Ascending aorta (tissue), 2 donors: ENCODE data around the gene BFAR. TPM values are rescaled to one million over a fixed set of nuclear protein-coding genes. Genes with fewer than 3 reads are reported as not detected.

Experiments used
- DNase-seq, 2 donors: peaks; one replicate each; pipeline ENCODE4 v3.0.0-alpha.2; 2019; ENCODE audit warnings: low spot score in 2 of 2
- H3K27ac ChIP-seq, 2 donors: fragments of 200-600 bp; sonication (generic); one replicate each; pipeline ENCODE4 v1.5.1; 2016 to 2017; ENCODE audit warnings: mild to moderate bottlenecking in 1 of 2
- H3K27me3 ChIP-seq: fragments of 200-600 bp; sonication (generic); one replicate; pipeline ENCODE4 v1.5.1; 2017
- H3K36me3 ChIP-seq, 2 donors: fragments of 200-600 bp; sonication (generic); one replicate each; pipeline ENCODE4 v1.5.1; 2016
- H3K4me1 ChIP-seq, 2 donors: fragments of 200-600 bp; sonication (generic); one replicate each; pipeline ENCODE4 v1.5.1; 2016 to 2017; ENCODE audit warnings: mild to moderate bottlenecking in 1 of 2
- H3K4me3 ChIP-seq, 2 donors: fragments of 200-600 bp; sonication (generic); one replicate each; pipeline ENCODE4 v1.5.1; 2016 to 2017; ENCODE audit warnings: mild to moderate bottlenecking in 1 of 2
- H3K9me3 ChIP-seq, 2 donors: fragments of 200-600 bp; sonication (generic); one replicate each; pipeline ENCODE4 v1.5.1; 2016
- intact Hi-C: fragments of 100-400 bp; cut with DNase I; formaldehyde crosslinking; loops from one replicate; pipeline ENCODE4 v1.15.1; 2023
- total RNA-seq: library from RNA; depleted of rRNA; stranded (reverse); fragments of >200 nt; gene quantifications from one replicate; pipeline ENCODE4 v1.1.0, GENCODE V29; 2016
- TF ChIP-seq, protein P1 (sequence below), 3 experiments: fragments of 200-600 bp in 2 of 3; fragments of 450-650 bp in 1 of 3; sonication (generic) in 2 of 3; IDR thresholded peaks; one replicate each; pipeline ENCODE4 v1.5.1; 2016 to 2019; ENCODE audit warnings: antibody characterized with exemption in 3 of 3, mild to moderate bottlenecking in 1 of 3, moderate library complexity in 1 of 3

Gene BFAR
- total RNA-seq, 1 donor from 2014 or later = 28.0 TPM

DNA sequence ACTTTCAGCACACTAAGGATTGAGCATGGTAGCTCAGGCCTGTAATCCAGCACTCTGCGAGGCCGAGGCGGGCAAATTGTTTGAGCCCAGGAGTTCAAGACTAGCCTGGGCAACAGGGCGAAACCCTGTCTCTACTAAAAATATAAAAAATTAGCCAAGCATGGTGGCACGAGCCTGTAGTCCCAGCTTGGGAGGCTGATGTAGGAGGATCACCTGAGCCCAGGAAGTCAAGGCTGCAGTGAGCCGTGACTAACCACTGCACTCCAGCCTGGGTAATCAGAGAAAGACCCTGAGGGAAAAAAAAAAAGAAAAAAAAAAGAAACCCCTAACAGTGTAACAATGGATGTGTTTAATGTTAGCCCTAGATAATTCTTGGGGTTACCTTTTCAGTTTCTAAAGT, 26.6 kb upstream of the BFAR start:
- no peak for DNase-seq

DNA sequence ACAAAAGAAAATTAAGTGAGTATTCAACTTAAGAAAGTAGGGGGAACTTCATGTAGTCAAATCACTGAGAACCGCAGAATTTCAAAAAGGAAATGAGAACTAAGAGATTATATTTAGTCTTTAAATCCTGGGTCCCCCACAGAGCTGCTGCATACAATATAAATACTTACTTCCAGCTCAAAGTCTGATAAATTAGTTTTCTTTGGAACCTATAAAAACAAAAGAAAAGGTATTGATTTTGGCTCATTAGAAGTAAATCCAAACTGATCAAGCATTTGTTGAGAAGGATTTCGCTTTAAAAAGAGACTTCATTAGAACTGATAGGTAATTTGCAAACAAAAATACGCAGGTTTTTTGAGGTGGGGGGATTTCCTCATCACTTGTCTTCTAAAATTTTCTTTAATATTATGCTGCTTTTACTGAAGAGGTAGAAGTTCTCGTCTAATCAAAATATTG, 24.6 kb upstream of the BFAR start:
- H3K4me3 ChIP-seq = no peak overlapping the region
- TF ChIP-seq, protein P1, sequence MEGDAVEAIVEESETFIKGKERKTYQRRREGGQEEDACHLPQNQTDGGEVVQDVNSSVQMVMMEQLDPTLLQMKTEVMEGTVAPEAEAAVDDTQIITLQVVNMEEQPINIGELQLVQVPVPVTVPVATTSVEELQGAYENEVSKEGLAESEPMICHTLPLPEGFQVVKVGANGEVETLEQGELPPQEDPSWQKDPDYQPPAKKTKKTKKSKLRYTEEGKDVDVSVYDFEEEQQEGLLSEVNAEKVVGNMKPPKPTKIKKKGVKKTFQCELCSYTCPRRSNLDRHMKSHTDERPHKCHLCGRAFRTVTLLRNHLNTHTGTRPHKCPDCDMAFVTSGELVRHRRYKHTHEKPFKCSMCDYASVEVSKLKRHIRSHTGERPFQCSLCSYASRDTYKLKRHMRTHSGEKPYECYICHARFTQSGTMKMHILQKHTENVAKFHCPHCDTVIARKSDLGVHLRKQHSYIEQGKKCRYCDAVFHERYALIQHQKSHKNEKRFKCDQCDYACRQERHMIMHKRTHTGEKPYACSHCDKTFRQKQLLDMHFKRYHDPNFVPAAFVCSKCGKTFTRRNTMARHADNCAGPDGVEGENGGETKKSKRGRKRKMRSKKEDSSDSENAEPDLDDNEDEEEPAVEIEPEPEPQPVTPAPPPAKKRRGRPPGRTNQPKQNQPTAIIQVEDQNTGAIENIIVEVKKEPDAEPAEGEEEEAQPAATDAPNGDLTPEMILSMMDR (IDR thresholded peaks at IDR 0.05) = no peak
- intact Hi-C loops = no loop called here
- no peak overlapping the region for H3K27ac ChIP-seq
- H3K36me3 ChIP-seq = peaks cover 64 to 94% of the 10 kb centered on the region in 2 donors
- DNase-seq = no peak
- no peaks in the 10 kb centered on the region for H3K4me1 ChIP-seq
- H3K27me3 ChIP-seq = no peaks in the 10 kb centered on the region
- H3K9me3 ChIP-seq = no peaks in the 10 kb centered on the region

More for the DNA sequence above, 26.6 kb upstream of the BFAR start:
- Histone ChIP-seq H3K36me3 (peaks cover 66 to 97% of the 10 kb centered on the region in 2 donors), H3K4me3 (no peak overlapping the region), H3K27ac (no peak overlapping the region), H3K4me1 (no peaks in the 10 kb centered on the region), H3K27me3 (no peaks in the 10 kb centered on the region), H3K9me3 (no peaks in the 10 kb centered on the region)
- intact Hi-C loops = no loop called here
- TF ChIP-seq, protein P1 (IDR thresholded peaks at IDR 0.05) = no peak

DNA sequence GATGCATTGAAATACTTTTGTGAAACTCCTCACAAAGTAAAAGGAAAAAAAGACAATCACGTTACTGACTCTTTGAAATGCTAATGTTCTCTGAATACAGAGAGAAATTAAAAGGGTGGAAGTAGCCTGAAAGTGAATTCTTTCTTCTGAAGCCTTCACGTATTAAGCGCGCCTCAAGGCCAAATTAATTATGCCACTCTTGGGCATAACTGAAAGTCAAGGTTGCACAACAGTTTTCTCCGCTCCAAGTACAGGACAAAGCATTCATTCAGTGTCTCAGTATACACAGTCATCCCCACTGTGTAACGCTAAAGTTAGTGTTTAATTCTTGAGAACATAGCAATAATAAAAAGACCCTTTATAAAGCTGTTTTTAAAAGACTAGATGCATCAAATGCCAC, 24.1 kb upstream of the BFAR start:
- Histone ChIP-seq H3K4me1 (no peaks in the 10 kb centered on the region), H3K9me3 (no peaks in the 10 kb centered on the region), H3K4me3 (no peak overlapping the region), H3K36me3 (peaks cover 60 to 94% of the 10 kb centered on the region in 2 donors), H3K27me3 (no peaks in the 10 kb centered on the region), H3K27ac (no peak overlapping the region)
- TF ChIP-seq, protein P1 (IDR thresholded peaks at IDR 0.05) = no peak
- intact Hi-C loops = no loop called here
- DNase-seq = no peak

DNA sequence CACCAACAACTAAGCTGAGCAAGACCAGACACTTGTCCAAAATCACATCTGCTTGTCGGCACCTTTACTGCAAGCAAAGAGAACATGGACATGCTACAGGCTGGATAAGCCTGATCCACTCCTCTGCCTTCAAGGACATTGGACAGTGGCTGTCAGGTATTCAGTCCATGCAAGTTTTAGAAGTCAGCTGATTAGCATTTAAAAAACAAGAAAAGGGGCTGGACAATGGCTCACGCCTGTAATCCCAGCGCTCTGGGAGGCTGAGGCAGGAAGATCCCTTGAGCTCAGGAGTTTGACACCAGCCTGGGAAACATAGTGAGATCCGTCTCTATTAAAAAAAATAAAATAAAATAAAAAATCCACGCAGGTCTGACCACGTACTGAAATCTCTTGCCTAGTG, 23.0 kb upstream of the BFAR start:
- intact Hi-C loops = no loop called here
- H3K36me3 ChIP-seq = peaks cover 69 to 89% of the 10 kb centered on the region in 2 donors

DNA sequence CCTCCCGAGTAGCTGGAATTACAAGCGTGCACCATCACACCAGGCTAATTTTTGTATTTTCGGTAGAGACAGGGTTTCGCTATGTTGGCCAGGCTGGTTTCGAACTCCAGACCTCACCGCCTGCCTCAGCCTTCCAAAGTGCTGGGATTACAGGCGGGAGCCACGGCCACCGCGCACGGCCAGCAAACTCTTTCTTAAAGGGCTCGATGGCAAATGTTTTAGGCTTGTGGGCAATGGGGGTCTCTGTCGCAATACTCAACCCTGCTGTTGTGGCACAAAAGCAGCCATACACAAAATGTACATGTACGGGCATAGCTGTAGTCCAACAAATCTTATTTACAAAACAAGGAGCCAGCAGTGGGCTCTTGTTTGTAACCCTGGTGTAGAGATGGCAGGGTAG, 21.1 kb upstream of the BFAR start:
- TF ChIP-seq, protein P1 (IDR thresholded peaks at IDR 0.05) = no peak
- no peak for DNase-seq
- H3K36me3 ChIP-seq = peaks cover 64 to 90% of the 10 kb centered on the region in 2 donors
- no peaks in the 10 kb centered on the region for H3K27me3 ChIP-seq
- no peaks in the 10 kb centered on the region for H3K9me3 ChIP-seq
- H3K4me3 ChIP-seq = no peak overlapping the region
- intact Hi-C loops = no loop called here
- no peak overlapping the region for H3K27ac ChIP-seq
- no peaks in the 10 kb centered on the region for H3K4me1 ChIP-seq

More for the DNA sequence above, 23.0 kb upstream of the BFAR start:
- Histone ChIP-seq H3K4me3 (no peak overlapping the region), H3K27me3 (no peaks in the 10 kb centered on the region), H3K9me3 (no peaks in the 10 kb centered on the region), H3K27ac (no peak overlapping the region), H3K4me1 (no peaks in the 10 kb centered on the region)
- TF ChIP-seq, protein P1 (IDR thresholded peaks at IDR 0.05) = no peak
- no peak for DNase-seq

DNA sequence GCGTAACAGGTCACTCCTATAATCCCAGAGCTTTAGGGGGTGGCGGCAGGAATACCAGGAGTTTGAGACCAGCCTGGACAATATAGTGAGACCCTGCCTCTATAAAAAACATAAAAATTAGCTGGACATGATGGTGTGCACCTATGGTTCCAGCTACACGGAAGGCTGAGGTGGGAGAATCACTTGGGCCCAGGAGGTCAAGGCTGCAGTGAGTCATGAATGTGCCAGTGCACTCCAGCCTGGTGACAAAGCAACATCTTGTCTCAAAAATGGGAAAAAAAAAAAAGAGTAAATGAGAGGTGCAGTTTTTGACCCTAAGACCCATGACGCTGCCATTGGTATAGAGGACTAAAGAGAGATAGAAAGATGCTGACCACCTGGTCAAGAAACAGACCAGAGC, 18.8 kb upstream of the BFAR start:
- intact Hi-C loops = no loop called here

More for the DNA sequence above, 18.8 kb upstream of the BFAR start:
- Histone ChIP-seq H3K27me3 (no peaks in the 10 kb centered on the region), H3K9me3 (no peaks in the 10 kb centered on the region), H3K4me3 (no peak overlapping the region), H3K4me1 (no peaks in the 10 kb centered on the region), H3K36me3 (peaks cover 56 to 88% of the 10 kb centered on the region in 2 donors), H3K27ac (no peak overlapping the region)
- no peak for DNase-seq
- TF ChIP-seq, protein P1 (IDR thresholded peaks at IDR 0.05) = no peak
